Mucosa of descending colon (tissue), 3 donors: ENCODE measurements around the gene SEC14L3. TPM values are rescaled to one million over a fixed set of nuclear protein-coding genes. Genes with fewer than 3 reads are reported as not detected.

Source experiments
- ATAC-seq: fragments of 200-7000 bp; cut with Tn5 transposase; one replicate; pipeline ENCODE4 v1.9.1; 2020; ENCODE audit warnings: mild to moderate bottlenecking, moderate library complexity
- DNase-seq, 3 donors: peaks; one replicate each; pipeline ENCODE4 v3.0.0-alpha.2; 2020
- H3K36me3 ChIP-seq: fragments of 200-600 bp; one replicate; pipeline ENCODE4 v1.8.0; 2021; ENCODE audit warnings: low read depth, mild to moderate bottlenecking
- H3K4me1 ChIP-seq: fragments of 200-600 bp; one replicate; pipeline ENCODE4 v1.8.0; 2021; ENCODE audit warnings: low read depth, mild to moderate bottlenecking
- H3K4me3 ChIP-seq: fragments of 200-600 bp; one replicate; pipeline ENCODE4 v1.8.0; 2021; ENCODE audit warnings: mild to moderate bottlenecking
- H3K9me3 ChIP-seq: fragments of 200-600 bp; one replicate; pipeline ENCODE4 v1.8.0; 2021; ENCODE audit warnings: mild to moderate bottlenecking
- intact Hi-C, 2 donors: fragments of 100-400 bp; cut with DNase I in 1 of 2; cut with micrococcal nuclease in 1 of 2; formaldehyde crosslinking; loops; one replicate each; pipeline versions ENCODE4 v1.11.0 to v1.11.1; 2022; cut with DNase I, micrococcal nuclease
- long read RNA-seq, 2 donors: library from polyadenylated mRNA; unstranded; transcript quantifications; one replicate each; pipeline ENCODE4 v2.0.0, GENCODE V29; 2019 to 2021
- total RNA-seq, 3 donors: library from RNA; stranded (reverse); fragmentation: NEBNext Ultra II Directional in 2 of 3; extraction: Animal tissue kit (Norgen Biotek cat#: 25700) in 2 of 3; gene quantifications; one replicate each; pipeline versions ENCODE4 v1.2.1 to v1.2.4, GENCODE V29; 2021 to 2023
- TF ChIP-seq, protein P1 (sequence below): fragments of 200-600 bp; IDR thresholded peaks from one replicate; pipeline ENCODE4 v1.8.0; 2022; ENCODE audit warnings: antibody characterized with exemption, mild to moderate bottlenecking
- donor health status: DM: no; HTN: no; CAD: no; lungs with moderate emphysema.
- donor health status: DM: no; HTN: no; CAD: no.
- donor health status: DM: no; HTN: yes; CAD: no.

SEC14L3 gene
- not detected for total RNA-seq
- long read RNA-seq, donor 1, result 0 reads
- long read RNA-seq, donor 2, result 0 reads

DNA sequence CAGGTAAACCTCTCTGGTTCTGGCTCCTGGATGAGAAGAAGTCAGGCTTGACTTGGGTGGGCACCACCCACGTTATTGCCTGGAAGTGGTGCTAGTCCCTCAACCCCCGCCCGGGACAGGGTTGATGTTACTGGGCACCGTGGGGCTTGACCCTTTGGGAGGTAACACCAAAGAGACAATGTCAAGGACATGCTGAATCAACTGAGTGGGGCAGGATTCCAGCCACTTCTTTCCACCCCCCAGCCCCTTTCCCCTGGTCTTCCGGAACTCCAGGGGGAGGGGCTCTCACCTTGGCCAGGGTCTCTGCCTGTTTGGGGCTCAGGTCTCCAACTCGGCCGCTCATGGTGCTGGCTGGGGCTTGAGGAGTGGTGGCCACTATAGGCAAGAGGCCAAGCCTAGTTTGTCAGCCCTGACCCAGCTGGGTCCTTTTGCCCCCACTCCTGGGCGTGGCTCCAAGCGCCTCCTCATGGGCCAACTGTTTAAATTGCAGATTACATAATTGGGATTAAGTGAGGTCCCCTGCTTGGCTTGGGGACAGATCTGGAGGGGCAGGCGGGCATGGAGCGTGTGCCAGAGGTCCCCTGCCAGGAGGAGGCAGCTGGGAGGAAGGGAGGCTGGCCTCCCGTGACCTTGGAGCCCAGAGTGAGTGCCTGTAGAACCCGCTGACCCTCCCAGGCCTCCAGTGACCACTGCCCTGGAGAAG is at the start of gene SEC14L3:
SEC14L3 (minus strand) TSS at position 402 of the 703 bp plus-strand sequence; CDS start at position 343, 59 bp downstream.
- intact Hi-C loops, result no loop called here

DNA sequence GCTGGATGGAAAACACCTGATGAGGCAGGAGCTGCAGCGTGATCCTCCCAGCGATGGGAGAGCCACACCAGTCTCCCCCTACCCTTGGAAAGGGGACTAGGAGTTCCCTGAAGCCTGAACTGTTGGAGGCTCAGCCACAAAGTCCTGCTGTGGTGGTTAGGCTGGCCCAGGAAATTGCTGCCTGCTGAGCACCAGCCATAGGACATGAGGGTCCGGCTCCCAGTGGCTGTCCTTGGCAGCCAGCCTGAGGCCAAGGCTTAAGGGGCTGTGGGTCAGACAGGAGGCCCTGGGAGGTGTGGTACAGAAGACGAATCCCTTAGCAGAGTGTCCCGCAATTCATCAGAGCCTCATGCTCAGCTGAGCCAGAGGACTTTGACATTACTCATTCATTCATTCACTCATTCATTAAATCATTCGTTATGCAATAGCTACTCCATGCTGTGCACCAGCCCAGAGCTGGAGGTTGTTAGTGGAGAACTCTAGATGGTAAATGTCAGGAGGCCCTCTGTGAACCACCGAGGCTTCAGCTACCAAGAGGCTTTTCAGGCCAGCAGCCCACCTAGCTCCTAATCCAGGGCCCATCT is 48.1 kb upstream of the SEC14L3 start:
- Histone ChIP-seq H3K36me3 (no peaks in the 10 kb centered on the region), H3K4me3 (no peak overlapping the region), H3K9me3 (no peaks in the 10 kb centered on the region), H3K4me1 (no peaks in the 10 kb centered on the region)
- intact Hi-C loops, result no loop called here
- no peak for DNase-seq
- ATAC-seq, result no peak
- TF ChIP-seq, protein P1, sequence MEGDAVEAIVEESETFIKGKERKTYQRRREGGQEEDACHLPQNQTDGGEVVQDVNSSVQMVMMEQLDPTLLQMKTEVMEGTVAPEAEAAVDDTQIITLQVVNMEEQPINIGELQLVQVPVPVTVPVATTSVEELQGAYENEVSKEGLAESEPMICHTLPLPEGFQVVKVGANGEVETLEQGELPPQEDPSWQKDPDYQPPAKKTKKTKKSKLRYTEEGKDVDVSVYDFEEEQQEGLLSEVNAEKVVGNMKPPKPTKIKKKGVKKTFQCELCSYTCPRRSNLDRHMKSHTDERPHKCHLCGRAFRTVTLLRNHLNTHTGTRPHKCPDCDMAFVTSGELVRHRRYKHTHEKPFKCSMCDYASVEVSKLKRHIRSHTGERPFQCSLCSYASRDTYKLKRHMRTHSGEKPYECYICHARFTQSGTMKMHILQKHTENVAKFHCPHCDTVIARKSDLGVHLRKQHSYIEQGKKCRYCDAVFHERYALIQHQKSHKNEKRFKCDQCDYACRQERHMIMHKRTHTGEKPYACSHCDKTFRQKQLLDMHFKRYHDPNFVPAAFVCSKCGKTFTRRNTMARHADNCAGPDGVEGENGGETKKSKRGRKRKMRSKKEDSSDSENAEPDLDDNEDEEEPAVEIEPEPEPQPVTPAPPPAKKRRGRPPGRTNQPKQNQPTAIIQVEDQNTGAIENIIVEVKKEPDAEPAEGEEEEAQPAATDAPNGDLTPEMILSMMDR, result no peak

More for the DNA sequence above, at the start of gene SEC14L3:
- H3K4me3 ChIP-seq, result no peak within 1 kb of the TSS
- no peaks in the 10 kb centered on the region for H3K4me1 ChIP-seq
- TF ChIP-seq, protein P1, result no peak
- no peak for ATAC-seq
- no peaks in the 10 kb centered on the region for H3K9me3 ChIP-seq
- no peaks in the 10 kb centered on the region for H3K36me3 ChIP-seq
- DNase-seq, result no peak

DNA sequence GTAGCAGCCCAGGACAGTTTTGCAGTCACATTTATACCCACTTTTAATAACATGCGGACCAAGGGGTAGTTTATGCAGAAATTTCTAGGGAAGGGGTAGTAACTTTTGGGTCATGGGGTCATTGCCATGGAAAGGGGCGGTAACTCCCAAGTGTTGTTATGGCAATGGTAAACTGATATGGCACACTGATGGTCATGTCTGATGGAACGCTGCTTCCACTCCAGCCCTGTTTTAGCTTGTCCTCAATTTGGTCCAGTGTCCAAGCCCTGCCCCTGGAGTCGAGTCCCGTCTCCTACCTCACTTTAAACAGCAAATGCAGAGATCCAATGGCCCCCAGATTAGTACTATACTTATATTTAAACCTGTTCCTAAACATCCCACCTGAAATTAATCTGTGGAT is 44.9 kb upstream of the SEC14L3 start:
- ATAC-seq (no peak), DNase-seq (no peak)
- TF ChIP-seq, protein P1, result no peak
- intact Hi-C loops, result no loop called here
- H3K9me3 ChIP-seq, result no peaks in the 10 kb centered on the region
- H3K4me1 ChIP-seq, result no peaks in the 10 kb centered on the region
- H3K36me3 ChIP-seq, result no peaks in the 10 kb centered on the region
- no peak overlapping the region for H3K4me3 ChIP-seq

DNA sequence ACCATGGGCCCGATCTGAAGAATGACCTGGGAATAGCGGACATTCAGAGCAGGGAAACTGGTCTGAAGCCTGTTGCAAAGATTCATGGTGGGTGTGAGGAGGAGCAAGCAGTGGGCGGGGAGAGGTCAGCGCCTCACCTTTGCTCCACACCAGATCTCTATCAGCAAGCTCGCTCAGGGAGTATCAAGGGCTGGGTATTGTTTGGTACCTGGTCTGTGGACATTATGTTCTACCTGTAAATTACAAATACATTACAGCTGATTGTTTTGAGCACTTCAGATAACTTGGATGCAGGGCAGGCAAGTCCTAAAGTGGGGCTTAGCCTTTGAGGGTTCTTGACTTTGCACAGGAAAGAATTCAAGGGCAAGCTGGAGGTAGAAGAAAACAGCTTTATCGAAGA is 44.5 kb upstream of the SEC14L3 start:
- H3K36me3 ChIP-seq, result no peaks in the 10 kb centered on the region
- no peaks in the 10 kb centered on the region for H3K9me3 ChIP-seq
- H3K4me3 ChIP-seq, result no peak overlapping the region
- intact Hi-C loops, result no loop called here
- no peaks in the 10 kb centered on the region for H3K4me1 ChIP-seq
- ATAC-seq, result no peak
- DNase-seq, result no peak
- TF ChIP-seq, protein P1, result no peak

DNA sequence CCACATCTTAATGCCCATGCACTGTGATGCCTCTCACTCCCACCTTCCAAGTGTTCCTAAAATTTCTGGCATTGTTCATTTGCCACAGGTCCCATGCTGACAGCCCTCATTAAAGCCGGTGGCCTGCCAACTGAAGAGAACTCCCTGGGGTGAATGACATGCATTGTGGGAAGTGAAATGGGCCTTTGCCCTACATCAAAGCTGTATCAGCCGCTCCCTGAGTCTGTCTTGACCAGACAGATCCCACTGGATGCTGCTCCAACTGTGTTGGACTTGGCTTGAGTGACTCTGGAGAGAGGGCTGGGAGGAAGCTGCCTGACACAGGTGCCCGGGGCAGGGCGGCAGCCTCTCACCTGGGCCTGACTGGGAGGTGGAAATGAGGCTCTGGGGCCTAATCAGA is 42.4 kb upstream of the SEC14L3 start:
- Histone ChIP-seq H3K9me3 (no peaks in the 10 kb centered on the region), H3K4me1 (no peaks in the 10 kb centered on the region), H3K4me3 (no peak overlapping the region), H3K36me3 (no peaks in the 10 kb centered on the region)
- DNase-seq, result no peak
- ATAC-seq, result no peak
- intact Hi-C loops, result no loop called here
- TF ChIP-seq, protein P1, result no peak
